Endothelial cell of umbilical vein (primary cell): ENCODE measurements around the gene JAML.

Source experiments
- EZH2 ChIP-seq: IDR thresholded peaks from 2 replicates; pipeline ENCODE4 v1.6.1; 2012; ENCODE audit warnings: borderline replicate concordance, low read depth, mild to moderate bottlenecking, moderate library complexity, low read length, inconsistent platforms; ENCODE audit not compliant: severe bottlenecking
- JUN ChIP-seq: IDR thresholded peaks from 2 replicates; pipeline ENCODE4 v1.6.1; 2011; ENCODE audit warnings: borderline replicate concordance, low read depth; ENCODE audit not compliant: insufficient read length, insufficient read depth
- MYC ChIP-seq: IDR thresholded peaks from one replicate; pipeline ENCODE4 v1.6.1; 2011; ENCODE audit warnings: mild to moderate bottlenecking, low read depth, low read length
- POLR2A ChIP-seq: IDR thresholded peaks from 2 replicates; pipeline ENCODE4 v1.6.1; 2012; ENCODE audit warnings: low read depth, mild to moderate bottlenecking, control low read depth, low read length
- POLR2AphosphoS5 ChIP-seq: IDR thresholded peaks from 2 replicates; pipeline ENCODE4 v1.6.1; 2012; ENCODE audit warnings: low read depth, mild to moderate bottlenecking, control low read depth, low read length, moderate library complexity; ENCODE audit not compliant: insufficient read depth
- TF ChIP-seq, protein P1 (sequence below), 2 donors: IDR thresholded peaks; 1 replicate in 1 of 2; 2 replicates in 1 of 2; pipeline ENCODE4 v1.5.1; 2011; ENCODE audit warnings: low read length in 2 of 2, mild to moderate bottlenecking in 2 of 2, moderate library complexity in 2 of 2, control low read depth in 1 of 2, inconsistent platforms in 1 of 2, low read depth in 1 of 2; ENCODE audit not compliant: insufficient read depth in 1 of 2; ENCODE audit errors: extremely low read depth in 1 of 2
- TF ChIP-seq, protein P2 (sequence below): IDR thresholded peaks from 2 replicates; pipeline ENCODE4 v1.6.1; 2011; ENCODE audit not compliant: insufficient read depth, insufficient read length

DNA sequence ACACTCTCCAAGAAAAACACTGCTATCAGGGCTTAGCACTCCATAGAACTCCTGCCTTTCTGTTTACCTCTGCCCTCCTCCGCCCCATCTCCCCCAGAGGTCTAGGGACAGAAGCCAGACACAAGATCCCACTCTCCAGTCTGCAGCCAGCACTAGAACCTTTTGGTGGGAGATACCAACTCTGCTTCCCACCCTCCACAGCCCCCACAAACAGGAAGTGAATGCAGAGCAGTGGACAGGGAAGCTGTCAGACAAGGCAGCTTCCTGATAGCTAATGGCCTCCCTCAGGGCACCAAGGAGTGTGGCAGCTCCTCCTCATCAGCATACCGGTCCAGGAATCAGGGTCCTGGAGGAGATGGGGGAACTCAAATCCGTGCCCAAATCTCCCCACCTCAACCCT lies 77.3 kb downstream of the JAML start:
- TF ChIP-seq MYC (no peak), JUN (no peak), POLR2AphosphoS5 (no peak), EZH2 (no peak), POLR2A (no peak)
- TF ChIP-seq, protein P1, sequence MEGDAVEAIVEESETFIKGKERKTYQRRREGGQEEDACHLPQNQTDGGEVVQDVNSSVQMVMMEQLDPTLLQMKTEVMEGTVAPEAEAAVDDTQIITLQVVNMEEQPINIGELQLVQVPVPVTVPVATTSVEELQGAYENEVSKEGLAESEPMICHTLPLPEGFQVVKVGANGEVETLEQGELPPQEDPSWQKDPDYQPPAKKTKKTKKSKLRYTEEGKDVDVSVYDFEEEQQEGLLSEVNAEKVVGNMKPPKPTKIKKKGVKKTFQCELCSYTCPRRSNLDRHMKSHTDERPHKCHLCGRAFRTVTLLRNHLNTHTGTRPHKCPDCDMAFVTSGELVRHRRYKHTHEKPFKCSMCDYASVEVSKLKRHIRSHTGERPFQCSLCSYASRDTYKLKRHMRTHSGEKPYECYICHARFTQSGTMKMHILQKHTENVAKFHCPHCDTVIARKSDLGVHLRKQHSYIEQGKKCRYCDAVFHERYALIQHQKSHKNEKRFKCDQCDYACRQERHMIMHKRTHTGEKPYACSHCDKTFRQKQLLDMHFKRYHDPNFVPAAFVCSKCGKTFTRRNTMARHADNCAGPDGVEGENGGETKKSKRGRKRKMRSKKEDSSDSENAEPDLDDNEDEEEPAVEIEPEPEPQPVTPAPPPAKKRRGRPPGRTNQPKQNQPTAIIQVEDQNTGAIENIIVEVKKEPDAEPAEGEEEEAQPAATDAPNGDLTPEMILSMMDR (IDR thresholded peaks at IDR 0.05; ENCODE audit: extremely low read depth in 1 of 2, insufficient read depth in 1 of 2, low read depth in 1 of 2, low read length in 2 of 2) = no peak
- TF ChIP-seq, protein P2, sequence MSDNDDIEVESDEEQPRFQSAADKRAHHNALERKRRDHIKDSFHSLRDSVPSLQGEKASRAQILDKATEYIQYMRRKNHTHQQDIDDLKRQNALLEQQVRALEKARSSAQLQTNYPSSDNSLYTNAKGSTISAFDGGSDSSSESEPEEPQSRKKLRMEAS = no peak
